GM10847 (cell line): ENCODE results near the gene CENPM.

Experiments used
- POLR2A ChIP-seq: IDR thresholded peaks from 2 replicates; pipeline ENCODE4 v1.6.1; 2011; ENCODE audit not compliant: insufficient read length; ENCODE audit errors: extremely low read depth

CENPM gene

GRCh38 chr22:41946629-41947423, at the start of gene CENPM:
CENPM (minus strand) TSS chr22:41947152; CDS start chr22:41947076, 76 bp downstream.
- TF ChIP-seq POLR2A = peak; percentile 59

- no peak for TF ChIP-seq POLR2A
Observed at GRCh38 chr22:41995211-41995610, 48.3 kb upstream of the CENPM start.

GRCh38 chr22:41992496-41992895, 45.5 kb upstream of the CENPM start:
- TF ChIP-seq POLR2A = no peak

GRCh38 chr22:41991111-41991510, 44.2 kb upstream of the CENPM start:
- no peak for TF ChIP-seq POLR2A

GRCh38 chr22:41989246-41989645, 42.3 kb upstream of the CENPM start:
- TF ChIP-seq POLR2A = no peak

GRCh38 chr22:41987276-41987675, 40.3 kb upstream of the CENPM start:
- no peak for TF ChIP-seq POLR2A

- TF ChIP-seq POLR2A = no peak
Observed at GRCh38 chr22:41983513-41984405, 36.8 kb upstream of the CENPM start.

GRCh38 chr22:41982865-41983264, 35.9 kb upstream of the CENPM start:
- no peak for TF ChIP-seq POLR2A

- TF ChIP-seq POLR2A = no peak
Observed at GRCh38 chr22:41979423-41980250, 32.7 kb upstream of the CENPM start.

GRCh38 chr22:41978732-41979131, 31.8 kb upstream of the CENPM start:
- no peak for TF ChIP-seq POLR2A

- no peak for TF ChIP-seq POLR2A
Observed at GRCh38 chr22:41976961-41977566, 30.1 kb upstream of the CENPM start.

GRCh38 chr22:41976070-41976901, 29.3 kb upstream of the CENPM start:
- TF ChIP-seq POLR2A = no peak

- no peak for TF ChIP-seq POLR2A
Observed at GRCh38 chr22:41975299-41976069, 28.5 kb upstream of the CENPM start.
